ENCODE data around the gene PRKCZ.
"Not testable (repeated sequence)": the region's sequence is repeated elsewhere in the genome, so short reads cannot be mapped to it uniquely, and the experiment has no call there.

PRKCZ gene

DNA sequence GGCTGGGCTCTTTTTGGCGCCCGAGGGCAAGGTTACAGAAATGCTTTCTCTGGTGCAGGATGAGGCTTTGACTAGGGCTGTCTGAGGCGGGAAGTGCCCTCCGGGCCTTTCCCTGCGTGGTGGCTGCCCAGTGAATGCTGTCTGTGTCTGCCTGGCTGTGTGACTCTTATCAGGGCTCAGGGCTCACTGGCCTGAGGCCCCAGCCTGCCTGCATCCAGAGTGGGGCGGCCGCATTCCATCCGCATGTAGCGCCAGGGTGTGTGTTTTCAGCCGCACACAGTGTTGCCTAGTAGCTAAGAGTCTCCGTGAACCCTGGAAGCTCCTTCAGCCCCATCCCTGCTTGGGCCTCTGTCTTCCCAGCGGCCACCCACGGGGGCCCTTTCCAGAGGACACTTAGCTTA lies 85.2 kb downstream of the PRKCZ start:
- peak; percentile 69 for DNase-seq

DNA sequence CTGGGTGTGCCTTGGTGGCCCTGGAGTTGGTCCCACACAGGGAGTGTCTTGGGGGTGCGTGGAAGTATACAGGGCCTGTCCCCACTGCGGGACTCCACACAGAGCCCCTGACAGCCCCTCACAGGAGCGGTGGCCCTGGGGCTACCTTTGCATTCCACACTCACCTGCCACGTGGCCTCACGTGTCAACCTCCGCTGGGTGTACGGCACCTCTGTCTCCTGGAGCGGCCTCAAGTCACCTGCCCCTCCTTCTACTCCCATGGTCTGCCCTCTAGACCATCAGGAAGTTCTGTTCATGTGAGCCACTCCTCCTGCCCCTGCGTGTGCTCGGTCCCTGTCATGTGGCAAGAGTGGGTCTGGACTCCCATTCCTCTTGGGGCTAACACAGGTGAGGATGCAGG lies 85.7 kb downstream of the PRKCZ start:
- DNase-seq, result no peak

GRCh38 chr1:2136386-2137235 lies 86.4 kb downstream of the PRKCZ start:
- DNase-seq, result no peak

GRCh38 chr1:2137257-2138121 lies 87.3 kb downstream of the PRKCZ start:
- no peak for DNase-seq

DNA sequence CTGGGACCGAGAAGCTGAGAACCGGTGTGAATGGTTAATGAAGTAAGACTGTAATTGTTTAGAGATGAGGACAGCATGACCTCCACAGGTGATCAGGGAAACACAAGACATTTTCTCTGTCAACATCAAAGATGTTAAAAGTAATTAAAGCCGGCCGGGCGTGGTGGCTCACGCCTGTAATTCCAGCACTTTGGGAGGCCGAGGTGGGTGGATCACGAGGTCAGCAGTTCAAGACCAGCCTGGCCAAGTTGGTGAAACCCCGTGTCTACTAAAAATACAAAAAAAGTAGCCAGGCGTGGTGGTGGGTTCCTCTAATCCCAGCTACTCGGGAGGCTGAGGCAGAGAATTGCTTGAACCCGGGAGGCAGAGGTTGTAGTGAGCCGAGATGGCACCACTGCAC lies 88.9 kb downstream of the PRKCZ start:
- DNase-seq, result not testable (repeated sequence)

DNA sequence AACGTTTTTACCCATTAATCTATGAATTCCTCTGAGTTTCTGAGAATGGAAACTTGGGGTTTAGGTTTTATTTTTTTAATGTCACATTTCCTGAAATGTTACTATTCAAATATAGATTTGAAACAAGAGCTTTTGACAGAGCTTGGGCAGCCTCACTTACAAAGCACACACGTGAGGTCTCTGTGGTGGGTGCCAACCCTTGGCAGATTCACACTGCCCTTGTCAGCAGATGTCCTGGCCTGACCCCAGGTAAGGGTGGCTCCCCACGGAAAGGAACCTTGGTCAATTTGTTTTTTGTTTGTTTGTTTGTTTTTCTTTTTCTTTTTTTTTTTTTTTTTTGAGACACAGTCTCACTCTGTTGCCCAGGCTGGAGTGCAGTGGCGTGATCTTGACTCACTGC lies 90.8 kb downstream of the PRKCZ start:
- no peak for DNase-seq

GRCh38 chr1:2143814-2144500 lies 93.7 kb downstream of the PRKCZ start:
- DNase-seq, result no peak

GRCh38 chr1:2144501-2145090 lies 94.4 kb downstream of the PRKCZ start:
- DNase-seq, result no peak

DNA sequence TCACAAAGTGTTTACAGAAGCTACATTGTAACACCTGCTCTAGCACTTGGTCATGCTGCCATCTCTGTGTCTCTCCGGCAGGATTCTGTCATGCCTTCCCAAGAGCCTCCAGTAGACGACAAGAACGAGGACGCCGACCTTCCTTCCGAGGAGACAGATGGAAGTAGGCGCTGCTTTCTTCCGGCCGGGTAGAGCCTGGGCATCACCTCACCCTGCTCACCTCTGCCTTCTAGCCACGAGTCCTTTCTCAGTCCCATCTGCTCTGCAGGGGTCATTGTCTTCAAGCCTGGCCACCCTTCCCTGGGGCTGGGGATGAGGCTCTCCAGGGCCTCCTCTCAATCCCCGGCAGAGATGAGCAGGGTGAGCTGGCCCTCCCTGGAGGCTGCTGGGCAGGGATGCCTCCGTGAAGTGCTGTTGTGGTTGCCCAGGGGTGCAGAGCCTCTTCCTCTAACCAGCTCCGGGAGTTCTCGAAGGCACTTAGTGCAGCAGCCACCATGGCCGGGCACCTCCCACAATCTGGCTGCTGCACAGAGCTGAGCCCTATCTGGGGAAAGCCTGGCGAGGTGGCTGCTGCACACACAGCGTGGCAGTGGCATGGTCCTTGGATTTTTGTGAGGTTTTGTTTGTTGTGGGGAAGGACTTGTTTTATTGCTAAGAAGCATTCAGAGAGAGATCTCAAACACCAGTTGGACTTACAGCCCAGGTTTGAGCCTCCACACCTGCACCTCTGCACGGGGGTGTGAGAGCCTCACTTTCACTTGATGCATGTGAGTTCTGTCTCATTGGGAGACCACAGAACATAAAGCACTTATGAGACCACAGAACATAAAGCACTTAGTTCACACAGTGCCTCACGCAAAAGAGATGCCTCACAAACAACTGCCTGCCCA lies 96.0 kb downstream of the PRKCZ start:
- no peak for DNase-seq

- no peak for DNase-seq
Measured at GRCh38 chr1:2146836-2147517, 96.8 kb downstream of the PRKCZ start.

DNA sequence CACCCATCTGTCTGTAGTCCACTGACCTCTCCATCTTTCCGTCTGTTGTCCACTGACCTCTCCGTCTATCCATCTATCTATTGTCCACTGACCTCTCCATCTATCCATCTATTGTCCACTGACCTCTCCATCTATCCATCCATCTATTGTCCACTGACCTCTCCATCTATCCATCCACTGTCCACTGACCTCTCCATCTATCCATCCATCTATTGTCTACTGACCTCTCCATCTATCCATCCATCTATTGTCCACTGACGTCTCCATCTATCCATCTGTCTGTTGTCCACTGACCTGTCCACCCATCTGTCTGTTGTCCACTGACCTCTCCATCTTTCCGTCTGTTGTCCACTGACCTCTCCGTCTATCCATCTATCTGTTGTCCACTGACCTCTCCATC lies 97.7 kb downstream of the PRKCZ start:
- not testable (repeated sequence) for DNase-seq

DNA sequence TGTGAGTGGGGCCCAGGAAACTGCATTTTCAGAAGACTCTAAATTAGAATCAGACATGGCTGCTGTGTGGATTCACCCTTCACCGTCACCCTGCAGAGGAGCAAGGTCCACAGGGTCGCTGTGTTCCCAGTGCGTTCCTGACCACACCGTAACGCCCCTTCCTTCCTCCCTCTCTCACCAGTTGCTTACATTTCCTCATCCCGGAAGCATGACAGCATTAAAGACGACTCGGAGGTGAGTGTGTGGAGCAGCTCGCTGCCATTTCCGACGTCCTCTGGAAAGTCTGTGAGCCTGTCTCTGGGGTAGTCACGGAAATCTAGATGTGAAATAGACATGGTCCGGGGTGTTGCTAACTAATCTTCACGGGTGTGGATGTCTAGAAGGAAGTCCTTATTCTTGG lies 98.5 kb downstream of the PRKCZ start:
- no peak for DNase-seq

- no peak for DNase-seq
Measured at GRCh38 chr1:2150801-2151200, 100.6 kb downstream of the PRKCZ start.

DNA sequence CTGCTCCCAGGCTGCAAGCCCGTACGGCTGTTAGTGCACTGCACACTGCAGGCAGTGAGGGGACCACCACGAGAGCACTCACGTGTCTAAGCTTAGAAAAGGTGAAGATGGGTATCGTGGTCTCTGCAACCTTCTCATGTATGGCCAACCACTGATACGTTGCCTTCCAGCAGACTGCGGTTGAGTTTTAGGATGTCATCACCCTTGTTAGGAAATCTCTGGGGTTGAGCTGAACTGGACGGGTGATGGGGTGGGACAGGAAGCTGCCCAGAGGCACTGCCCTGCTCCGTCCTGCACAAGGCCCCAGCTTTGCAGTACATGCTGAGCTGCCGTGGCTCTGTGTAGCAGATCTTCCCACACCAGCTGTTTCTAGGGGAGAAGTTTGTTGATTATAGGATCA lies 101.0 kb downstream of the PRKCZ start:
- no peak for DNase-seq

DNA sequence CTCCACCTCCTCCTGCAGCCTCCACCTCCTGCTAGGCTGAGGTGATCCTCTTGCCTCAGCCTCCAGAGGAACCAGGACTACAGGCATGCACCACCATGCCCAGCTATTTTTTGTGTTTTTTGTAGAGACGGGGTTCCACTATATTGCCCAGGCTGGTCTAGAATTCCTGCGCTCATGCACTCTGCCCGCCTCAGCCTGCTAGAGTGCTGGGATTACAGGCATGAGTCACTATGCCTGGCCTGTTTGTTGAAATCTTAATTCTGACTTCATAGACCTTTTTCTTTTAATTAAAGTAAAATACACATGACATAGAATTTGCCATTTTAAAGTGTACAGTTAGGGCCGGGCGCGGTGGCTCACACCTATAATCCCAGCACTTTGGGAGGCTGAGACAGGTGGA lies 101.7 kb downstream of the PRKCZ start:
- no peak for DNase-seq

DNA sequence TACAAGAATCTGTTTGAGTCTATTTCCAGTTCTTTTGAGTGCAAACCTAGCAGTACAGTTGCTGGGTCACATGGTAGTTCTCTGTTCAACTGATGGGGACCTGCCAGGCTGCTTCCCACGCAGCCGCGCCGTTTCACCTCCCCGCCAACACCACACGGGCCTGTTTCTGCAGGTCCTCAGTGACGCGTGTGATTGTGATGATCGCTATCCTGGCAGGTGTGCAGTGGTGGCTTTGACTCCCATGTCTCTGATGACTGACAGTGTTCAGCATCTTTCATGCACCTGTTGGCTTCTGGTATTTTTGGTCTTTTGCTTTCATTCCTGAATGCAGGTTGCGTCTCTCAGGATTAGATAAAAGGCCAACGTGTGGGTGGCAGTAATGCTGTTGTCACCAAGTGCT lies 102.7 kb downstream of the PRKCZ start:
- no peak for DNase-seq

DNA sequence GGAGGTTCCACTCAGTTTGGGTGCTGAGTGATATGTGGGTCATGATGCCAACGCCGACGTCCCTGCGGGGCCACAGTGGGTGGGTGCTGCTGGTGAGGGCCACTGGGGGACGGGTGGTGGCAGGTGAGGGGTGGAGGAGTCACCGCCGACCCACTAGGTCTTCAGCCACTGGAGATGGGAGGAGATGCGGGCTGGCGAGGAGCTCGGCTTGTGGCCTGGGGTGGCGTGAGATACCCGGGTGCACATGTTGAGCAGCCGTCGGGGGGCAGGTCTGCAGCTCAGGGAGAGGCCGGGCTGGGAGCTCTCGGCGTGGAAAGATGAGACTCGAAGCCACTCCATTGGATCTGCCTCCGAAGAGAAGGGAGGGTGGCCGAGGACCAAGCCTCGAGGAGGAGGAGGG lies 103.8 kb downstream of the PRKCZ start:
- DNase-seq, result no peak

DNA sequence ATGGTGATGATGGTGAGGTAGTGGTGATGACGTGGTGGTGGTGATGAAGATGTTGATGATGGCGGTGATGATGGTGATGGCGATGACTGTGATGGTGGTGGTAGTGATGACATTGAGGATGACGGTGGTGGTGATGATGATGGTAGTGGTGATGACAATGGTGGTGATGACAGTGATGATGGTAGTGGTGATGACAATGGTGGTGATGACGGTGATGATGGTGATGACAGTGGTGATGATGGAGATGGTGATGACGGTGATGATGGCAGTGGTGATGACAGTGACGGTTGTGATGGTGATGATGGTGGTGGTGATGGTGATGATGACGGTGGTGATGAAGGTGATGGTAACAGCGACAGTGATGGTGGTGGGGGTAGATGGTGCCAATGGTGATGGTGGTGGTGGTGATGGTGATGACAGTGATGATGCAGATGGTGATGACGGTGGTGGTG lies 105.0 kb downstream of the PRKCZ start:
- no peak for DNase-seq

DNA sequence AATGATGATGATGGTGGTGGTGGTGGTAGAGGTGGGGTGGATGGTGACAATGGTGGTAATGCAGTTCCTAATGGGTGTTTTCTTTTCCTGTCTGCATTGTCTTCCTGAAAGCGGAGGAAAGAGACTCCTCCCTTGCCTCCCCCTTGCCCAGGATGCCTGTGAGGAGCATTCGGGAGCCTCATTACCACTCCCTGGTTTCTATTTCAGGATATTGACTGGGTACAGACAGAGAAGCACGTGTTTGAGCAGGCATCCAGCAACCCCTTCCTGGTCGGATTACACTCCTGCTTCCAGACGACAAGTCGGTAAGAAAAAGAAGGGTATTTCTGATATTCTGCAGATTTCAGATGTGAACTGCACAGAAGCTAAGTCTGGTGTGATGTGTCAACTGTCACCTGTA lies 105.6 kb downstream of the PRKCZ start:
- no peak for DNase-seq

- no peak for DNase-seq
Measured at GRCh38 chr1:2156866-2157265, 106.7 kb downstream of the PRKCZ start.

GRCh38 chr1:2157856-2158255 lies 107.6 kb downstream of the PRKCZ start:
- no peak for DNase-seq
